ENCODE data around the gene RPN2. TPM values are rescaled to one million over a fixed set of nuclear protein-coding genes. Genes with fewer than 3 reads are reported as not detected.

Gene RPN2
- polyA plus RNA-seq, 3 donors: 169 to 215 (median 199) TPM

DNA sequence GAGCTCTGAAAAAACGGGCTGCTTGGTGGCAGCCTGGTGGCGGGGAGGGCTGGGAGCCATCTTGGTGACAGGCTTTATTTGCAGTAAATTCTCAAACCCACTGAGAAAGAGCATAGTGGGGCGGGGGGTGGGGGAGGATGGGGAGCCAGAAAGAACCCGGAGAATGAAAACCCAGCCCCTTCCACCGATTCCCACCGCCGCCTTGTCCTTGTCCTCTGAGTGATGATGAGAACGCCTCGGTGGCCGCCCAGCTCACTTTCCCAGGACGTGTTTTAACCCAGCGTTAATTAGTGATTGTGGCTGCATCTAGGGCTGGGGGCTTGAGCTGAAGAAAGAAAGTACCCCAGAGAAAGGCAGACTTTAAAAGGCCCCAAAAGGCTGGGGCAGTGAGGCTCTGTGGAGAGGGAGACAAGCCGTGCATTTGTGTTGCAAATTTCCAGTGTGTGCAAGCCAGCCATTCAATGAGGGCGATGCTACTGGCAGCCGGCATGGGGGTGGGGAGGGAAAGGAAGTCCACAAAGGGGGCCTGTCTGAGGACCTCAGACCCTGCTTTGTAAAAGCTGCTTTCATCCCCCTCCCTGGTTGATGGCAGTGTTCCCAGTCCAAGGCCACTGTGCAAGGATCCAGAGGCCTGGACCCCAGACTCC is 88.7 kb downstream of the RPN2 start:
- peak overlapping the region in 2 of 7 donors; percentile 18 to 42 for H3K27ac Mint-ChIP-seq
- Histone ChIP-seq H3K79me2 (ENCODE audit: insufficient read depth, low read length) (no peaks in the 10 kb centered on the region), H2AFZ (ENCODE audit: insufficient read depth, low read depth, low read length, poor library complexity, severe bottlenecking) (no peak overlapping the region), H3K9ac (ENCODE audit: insufficient read depth, low read length, poor library complexity, severe bottlenecking) (no peak overlapping the region), H4K20me1 (ENCODE audit: insufficient read depth, low read length) (no peaks in the 10 kb centered on the region), H3K27me3 (ENCODE audit: control insufficient read depth in 2 of 2, insufficient read depth in 2 of 2, low read length in 2 of 2) (no peaks in the 10 kb centered on the region), H3K9me3 (replicated peaks in 1 of 2; ENCODE audit: control insufficient read depth in 1 of 2, insufficient read depth in 1 of 2, low read length in 2 of 2) (no peaks in the 10 kb centered on the region), H3K36me3 (replicated peaks in 1 of 2; ENCODE audit: control insufficient read depth in 1 of 2, insufficient read depth in 2 of 2, low read length in 2 of 2) (no peaks in the 10 kb centered on the region), H3K4me2 (replicated peaks; ENCODE audit: extremely low read depth, low read length, poor library complexity, severe bottlenecking) (no peak overlapping the region), H3K4me1 (ENCODE audit: control insufficient read depth in 1 of 2, insufficient read depth in 2 of 2, low read length in 2 of 2) (peaks cover 42 to 43% of the 10 kb centered on the region in 2 donors), H3K4me3 (replicated peaks in 1 of 3; ENCODE audit: low read depth in 2 of 3, low read length in 3 of 3) (no peak overlapping the region), H3K27ac (ENCODE audit: low read depth in 1 of 2, low read length in 2 of 2) (no peak overlapping the region)
- 96% methylated on average over 9 of the region's 15 CpGs for whole genome bisulfite sequencing (ENCODE audit: insufficient coverage)
- no peak overlapping the region for H3K4me3 Mint-ChIP-seq
- peaks cover 0 to 1% (median 1%) of the 10 kb centered on the region in 3 donors for H3K27me3 Mint-ChIP-seq (ENCODE audit: low read depth in 3 of 3)
- intact Hi-C loops (cut with micrococcal nuclease): loop anchor here (2.0 to 10.0 kb wide), 5 partner anchors 45 to 260 kb away; partner anchors contain the start of genes BLCAP (in 2 of the 2) and NNAT (in 1 of the 2)
- H3K36me3 Mint-ChIP-seq: peaks cover 0 to 3% of the 10 kb centered on the region in 2 donors
- peaks cover 42% of the 10 kb centered on the region for H3K4me1 Mint-ChIP-seq
- H3K9me3 Mint-ChIP-seq: peaks cover 0 to 8% (median 4%) of the 10 kb centered on the region in 7 donors
- DNase-seq: no peak
- TF ChIP-seq, protein P1, sequence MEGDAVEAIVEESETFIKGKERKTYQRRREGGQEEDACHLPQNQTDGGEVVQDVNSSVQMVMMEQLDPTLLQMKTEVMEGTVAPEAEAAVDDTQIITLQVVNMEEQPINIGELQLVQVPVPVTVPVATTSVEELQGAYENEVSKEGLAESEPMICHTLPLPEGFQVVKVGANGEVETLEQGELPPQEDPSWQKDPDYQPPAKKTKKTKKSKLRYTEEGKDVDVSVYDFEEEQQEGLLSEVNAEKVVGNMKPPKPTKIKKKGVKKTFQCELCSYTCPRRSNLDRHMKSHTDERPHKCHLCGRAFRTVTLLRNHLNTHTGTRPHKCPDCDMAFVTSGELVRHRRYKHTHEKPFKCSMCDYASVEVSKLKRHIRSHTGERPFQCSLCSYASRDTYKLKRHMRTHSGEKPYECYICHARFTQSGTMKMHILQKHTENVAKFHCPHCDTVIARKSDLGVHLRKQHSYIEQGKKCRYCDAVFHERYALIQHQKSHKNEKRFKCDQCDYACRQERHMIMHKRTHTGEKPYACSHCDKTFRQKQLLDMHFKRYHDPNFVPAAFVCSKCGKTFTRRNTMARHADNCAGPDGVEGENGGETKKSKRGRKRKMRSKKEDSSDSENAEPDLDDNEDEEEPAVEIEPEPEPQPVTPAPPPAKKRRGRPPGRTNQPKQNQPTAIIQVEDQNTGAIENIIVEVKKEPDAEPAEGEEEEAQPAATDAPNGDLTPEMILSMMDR (IDR thresholded peaks at IDR 0.05): no peak

DNA sequence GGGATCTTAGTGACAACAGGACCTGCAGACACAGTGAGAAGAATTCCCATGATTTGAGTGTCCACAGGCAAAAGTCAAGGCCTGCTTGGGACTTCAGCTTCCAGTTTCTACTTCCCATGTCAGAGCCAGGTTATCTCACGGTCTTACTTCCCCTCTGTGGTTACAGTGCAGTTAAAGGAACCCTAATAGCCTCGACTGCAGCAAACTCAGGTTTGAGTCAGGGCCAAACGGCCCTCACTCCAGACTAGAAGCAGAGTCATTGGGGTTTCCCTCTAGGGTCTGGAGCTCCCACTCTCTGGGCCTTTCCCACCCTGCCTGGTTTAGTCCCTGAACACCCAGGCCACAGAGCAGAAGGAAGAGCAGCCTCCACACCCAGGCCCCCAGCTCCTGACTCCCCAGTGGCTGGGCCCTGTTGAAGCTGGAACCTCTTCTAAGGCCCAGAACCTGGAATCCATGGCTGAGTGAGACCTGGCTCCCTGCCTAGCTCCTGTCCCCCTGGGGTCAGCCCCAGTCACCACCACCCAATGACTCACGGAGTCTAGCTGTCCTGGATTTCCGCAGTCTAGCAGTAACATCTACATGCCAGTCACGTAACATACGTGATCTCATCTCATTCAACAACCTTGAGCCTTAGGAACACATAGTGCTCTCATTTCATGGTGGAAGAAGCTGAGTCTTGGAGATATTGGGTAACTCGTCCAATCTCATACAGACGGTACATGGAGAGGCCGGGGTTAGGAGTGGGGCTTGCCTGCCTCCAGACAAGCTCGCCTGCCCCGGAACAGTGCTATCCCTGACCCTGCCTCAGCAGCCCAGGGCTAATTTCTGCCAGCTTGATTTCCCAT is 91.7 kb downstream of the RPN2 start:
- peak; percentile 96 to 99 (median 98) for DNase-seq
- H2AFZ ChIP-seq (ENCODE audit: insufficient read depth, low read depth, low read length, poor library complexity, severe bottlenecking): peak overlapping the region; percentile 22
- intact Hi-C loops (cut with micrococcal nuclease): loop anchor here (2.0 to 5.0 kb wide), 2 partner anchors 18 to 67 kb away; partner anchors contain the start of gene MANBAL (in 2 of the 2)

More for the DNA sequence above, 91.7 kb downstream of the RPN2 start:
- peaks cover 0 to 1% (median 0%) of the 10 kb centered on the region in 3 donors for H3K27me3 Mint-ChIP-seq (ENCODE audit: low read depth in 3 of 3)
- TF ChIP-seq, protein P1 (IDR thresholded peaks at IDR 0.05): no peak
- no peaks in the 10 kb centered on the region for H3K79me2 ChIP-seq (ENCODE audit: insufficient read depth, low read length)
- peak overlapping the region; percentile 97 to 100 for H3K27ac ChIP-seq (ENCODE audit: low read depth in 1 of 2, low read length in 2 of 2)
- peaks cover 0 to 6% (median 3%) of the 10 kb centered on the region in 7 donors for H3K9me3 Mint-ChIP-seq
- peaks cover 66% of the 10 kb centered on the region in 2 donors for H3K4me1 ChIP-seq (ENCODE audit: control insufficient read depth in 1 of 2, insufficient read depth in 2 of 2, low read length in 2 of 2)
- H3K27me3 ChIP-seq (ENCODE audit: control insufficient read depth in 2 of 2, insufficient read depth in 2 of 2, low read length in 2 of 2): no peaks in the 10 kb centered on the region
- 42% methylated on average over 8 of the region's 12 CpGs for WGBS (ENCODE audit: insufficient coverage)
- peak overlapping the region; percentile 96 to 100 (median 99) for H3K27ac Mint-ChIP-seq
- peak overlapping the region; percentile 32 for H3K4me2 ChIP-seq (replicated peaks; ENCODE audit: extremely low read depth, low read length, poor library complexity, severe bottlenecking)
- H3K36me3 Mint-ChIP-seq: peaks cover 0 to 3% of the 10 kb centered on the region in 2 donors
- H4K20me1 ChIP-seq (ENCODE audit: insufficient read depth, low read length): no peaks in the 10 kb centered on the region
- H3K4me3 Mint-ChIP-seq: peak overlapping the region; percentile 9 to 48
- no peaks in the 10 kb centered on the region for H3K36me3 ChIP-seq (replicated peaks in 1 of 2; ENCODE audit: control insufficient read depth in 1 of 2, insufficient read depth in 2 of 2, low read length in 2 of 2)
- peak overlapping the region; percentile 85 for H3K9ac ChIP-seq (ENCODE audit: insufficient read depth, low read length, poor library complexity, severe bottlenecking)
- H3K9me3 ChIP-seq (replicated peaks in 1 of 2; ENCODE audit: control insufficient read depth in 1 of 2, insufficient read depth in 1 of 2, low read length in 2 of 2): no peaks in the 10 kb centered on the region
- H3K4me1 Mint-ChIP-seq: peaks cover 65% of the 10 kb centered on the region
- H3K4me3 ChIP-seq (replicated peaks in 1 of 3; ENCODE audit: low read depth in 2 of 3, low read length in 3 of 3): peak overlapping the region in 1 of 3 experiments; percentile 4

Data from CD14-positive monocyte (primary cell).